ENCODE data around the gene RUFY4.

- TF ChIP-seq POLR2A (IDR thresholded peaks at IDR 0.05): peak; percentile 58 to 67
- TF ChIP-seq CTCF (IDR thresholded peaks at IDR 0.05 in 4 of 5, conservative IDR thresholded peaks at IDR 0.05 in 1 of 5): no peak
These were observed 47.4 kb upstream of the RUFY4 start for GRCh38 chr2:218021536-218022071.
